Endothelial cell of umbilical vein (primary cell): ENCODE data around the gene PPP6R1. TPM values are rescaled to one million over a fixed set of nuclear protein-coding genes. Genes with fewer than 3 reads are reported as not detected.

Source experiments
- BruUV-seq: library from RNA; stranded (reverse); fragments of 400-500 nt; replicated peaks from 2 replicates; lab custom pipeline; 2021; lab: Mats Ljungman, UMichigan
- CTCF ChIA-PET: fragments of 300-600, 350-600 bp; sonication (Branson Sonifier 250); formaldehyde crosslinking; loops from one replicate; lab custom pipeline; 2021; ENCODE audit warnings: antibody characterized with exemption, inconsistent platforms; lab: Charles Lee
- POLR2A ChIA-PET: fragments of 300-600, 350-600 bp; sonication (Branson Sonifier 250); formaldehyde crosslinking; loops from one replicate; lab custom pipeline; 2021; ENCODE audit warnings: antibody characterized with exemption, inconsistent platforms; lab: Charles Lee
- DNase-seq: peaks from one replicate; pipeline ENCODE4 v3.0.0-alpha.2; 2011; ENCODE audit warnings: low read depth, low spot score
- FAIRE-seq: peaks from 2 replicates; lab custom pipeline; 2011; peaks lifted over from hg19 to GRCh38; lab: Jason Lieb, UNC
- H2AFZ ChIP-seq: 2 replicates; pipeline ENCODE4 v1.6.0; 2012; ENCODE audit warnings: low read depth, low read length, control low read depth, inconsistent platforms
- H3K27ac ChIP-seq: 2 replicates; pipeline ENCODE4 v1.5.1; 2011; ENCODE audit warnings: low read depth, mild to moderate bottlenecking, control low read depth, low read length, moderate library complexity; ENCODE audit not compliant: insufficient read depth
- H3K27me3 ChIP-seq, 2 experiments: 2 replicates each; pipeline versions ENCODE4 v1.6.0 to v1.6.1; 2011; ENCODE audit warnings: low read length in 2 of 2, mixed read lengths in 1 of 2; ENCODE audit not compliant: control insufficient read depth in 2 of 2, insufficient read depth in 2 of 2
- H3K36me3 ChIP-seq, 2 experiments: 2 replicates in 1 of 2; 3 replicates in 1 of 2; pipeline ENCODE4 v1.5.1; 2011; ENCODE audit warnings: low read length in 2 of 2, mild to moderate bottlenecking in 1 of 2, moderate library complexity in 1 of 2; ENCODE audit not compliant: control insufficient read depth in 2 of 2, insufficient read depth in 2 of 2; ENCODE audit errors: extremely low read depth in 1 of 2
- H3K4me1 ChIP-seq: 3 replicates; pipeline ENCODE4 v1.5.1; 2011; ENCODE audit warnings: mild to moderate bottlenecking, low read length; ENCODE audit not compliant: control insufficient read depth, insufficient read depth; ENCODE audit errors: extremely low read depth
- H3K4me2 ChIP-seq: 2 replicates; pipeline ENCODE4 v1.6.1; 2011; ENCODE audit warnings: low read length, control low read depth, mixed read lengths; ENCODE audit not compliant: insufficient read depth
- H3K4me3 ChIP-seq, 3 experiments: fragments of 200-600 bp in 1 of 3; sonication (generic), shearing (Covaris generic) in 1 of 3; replicated peaks in 1 of 3; 2 replicates each; pipeline ENCODE4 v1.5.1; 2011 to 2016; ENCODE audit warnings: control low read depth in 3 of 3, low read length in 3 of 3, mild to moderate bottlenecking in 2 of 3, inconsistent platforms in 1 of 3, low read depth in 1 of 3, moderate library complexity in 1 of 3; ENCODE audit not compliant: insufficient read depth in 1 of 3
- H3K79me2 ChIP-seq: 2 replicates; pipeline ENCODE4 v1.6.0; 2012; ENCODE audit warnings: low read length, inconsistent platforms; ENCODE audit not compliant: control insufficient read depth, insufficient read depth
- H3K9ac ChIP-seq: replicated peaks from 2 replicates; pipeline ENCODE3; 2011; ENCODE audit warnings: low read length, control low read depth; ENCODE audit not compliant: insufficient read depth; ENCODE audit errors: extremely low read depth
- H3K9me1 ChIP-seq: replicated peaks from 3 replicates; pipeline ENCODE4 v1.6.0; 2011; ENCODE audit warnings: mild to moderate bottlenecking, low read length; ENCODE audit not compliant: control insufficient read depth, insufficient read depth; ENCODE audit errors: extremely low read depth
- H3K9me3 ChIP-seq: replicated peaks from 2 replicates; pipeline ENCODE4 v1.5.1; 2012; ENCODE audit warnings: low read length, inconsistent platforms; ENCODE audit not compliant: control insufficient read depth, insufficient read depth
- H4K20me1 ChIP-seq: replicated peaks from 2 replicates; pipeline ENCODE3; 2011; ENCODE audit warnings: mild to moderate bottlenecking, low read length; ENCODE audit not compliant: control insufficient read depth, insufficient read depth; ENCODE audit errors: extremely low read depth
- EZH2 ChIP-seq: IDR thresholded peaks from 2 replicates; pipeline ENCODE4 v1.6.1; 2012; ENCODE audit warnings: borderline replicate concordance, low read depth, mild to moderate bottlenecking, moderate library complexity, low read length, inconsistent platforms; ENCODE audit not compliant: severe bottlenecking
- FOS ChIP-seq: IDR thresholded peaks from 2 replicates; pipeline ENCODE4 v1.6.1; 2011; ENCODE audit warnings: mild to moderate bottlenecking, low read length, moderate library complexity, borderline replicate concordance; ENCODE audit not compliant: insufficient read depth
- GATA2 ChIP-seq: IDR thresholded peaks from 2 replicates; pipeline ENCODE4 v1.7.0; 2011; ENCODE audit warnings: low read depth, mild to moderate bottlenecking, moderate library complexity, mixed read lengths, low read length; ENCODE audit not compliant: insufficient read length, insufficient read depth
- JUN ChIP-seq: IDR thresholded peaks from 2 replicates; pipeline ENCODE4 v1.6.1; 2011; ENCODE audit warnings: borderline replicate concordance, low read depth; ENCODE audit not compliant: insufficient read length, insufficient read depth
- MAX ChIP-seq: IDR thresholded peaks from 2 replicates; pipeline ENCODE4 v1.6.1; 2011; ENCODE audit not compliant: insufficient read depth, insufficient read length
- MYC ChIP-seq: IDR thresholded peaks from one replicate; pipeline ENCODE4 v1.6.1; 2011; ENCODE audit warnings: mild to moderate bottlenecking, low read depth, low read length
- POLR2A ChIP-seq: IDR thresholded peaks from 2 replicates; pipeline ENCODE4 v1.6.1; 2012; ENCODE audit warnings: low read depth, mild to moderate bottlenecking, control low read depth, low read length
- POLR2AphosphoS5 ChIP-seq: IDR thresholded peaks from 2 replicates; pipeline ENCODE4 v1.6.1; 2012; ENCODE audit warnings: low read depth, mild to moderate bottlenecking, control low read depth, low read length, moderate library complexity; ENCODE audit not compliant: insufficient read depth
- dilution Hi-C: fragments of 300-500 bp; cut with MboI; formaldehyde crosslinking; loops from one replicate; pipeline ENCODE4 v1.15.0; 2019; ENCODE audit warnings: low sequenced_read_pairs; ENCODE audit not compliant: extremely low pct_ligation_motif_present
- intact Hi-C: fragments of 100-400 bp; cut with micrococcal nuclease; formaldehyde crosslinking; loops from one replicate; pipeline ENCODE4 v1.10.0; 2022
- polyA plus RNA-seq, 4 experiments: library from polyadenylated mRNA; depleted of rRNA in 3 of 4; stranded (reverse) in 3 of 4; unstranded in 1 of 4; fragments of >200 nt; gene quantifications; 2 replicates each; pipeline versions ENCODE4 v1.2.1 to v1.2.3, GENCODE V29; 2011 to 2012; ENCODE audit warnings: missing spikeins in 1 of 4
- total RNA-seq: library from RNA; stranded (reverse); gene quantifications from 2 replicates; pipeline ENCODE4 v1.2.3, GENCODE V29; 2021
- TF ChIP-seq, protein P1 (sequence below), 2 donors: IDR thresholded peaks; 1 replicate in 1 of 2; 2 replicates in 1 of 2; pipeline ENCODE4 v1.5.1; 2011; ENCODE audit warnings: low read length in 2 of 2, mild to moderate bottlenecking in 2 of 2, moderate library complexity in 2 of 2, control low read depth in 1 of 2, inconsistent platforms in 1 of 2, low read depth in 1 of 2; ENCODE audit not compliant: insufficient read depth in 1 of 2; ENCODE audit errors: extremely low read depth in 1 of 2

Gene PPP6R1
- total and polyA plus RNA-seq, 2 donors (not counting 3 experiments of a cell fraction or from before 2014, with no cell fraction given), result 35.7 to 71.8 TPM

GRCh38 chr19:55186080-55186479 is 72.7 kb downstream of the PPP6R1 start:
- Histone ChIP-seq H3K4me2 (no peak overlapping the region), H3K79me2 (no peaks in the 10 kb centered on the region), H4K20me1 (no peaks in the 10 kb centered on the region), H3K27ac (no peak overlapping the region), H3K36me3 (no peaks in the 10 kb centered on the region), H3K4me1 (peaks cover 5% of the 10 kb centered on the region), H3K4me3 (no peak overlapping the region), H3K9me3 (no peaks in the 10 kb centered on the region), H3K9me1 (no peaks in the 10 kb centered on the region), H2AFZ (no peak overlapping the region), H3K27me3 (peaks cover 0 to 4% of the 10 kb centered on the region in 2 experiments), H3K9ac (no peak overlapping the region)
- dilution Hi-C loops (no loop called here), intact Hi-C loops (no loop called here)
- ChIA-PET CTCF (no interaction called here), POLR2A (no interaction called here)
- no peak for TF ChIP-seq POLR2AphosphoS5
- no peak for TF ChIP-seq JUN
- no peak for TF ChIP-seq FOS
- TF ChIP-seq GATA2, result no peak
- no peak for TF ChIP-seq MAX
- no peak for TF ChIP-seq POLR2A
- no peak for TF ChIP-seq EZH2
- TF ChIP-seq, protein P1, sequence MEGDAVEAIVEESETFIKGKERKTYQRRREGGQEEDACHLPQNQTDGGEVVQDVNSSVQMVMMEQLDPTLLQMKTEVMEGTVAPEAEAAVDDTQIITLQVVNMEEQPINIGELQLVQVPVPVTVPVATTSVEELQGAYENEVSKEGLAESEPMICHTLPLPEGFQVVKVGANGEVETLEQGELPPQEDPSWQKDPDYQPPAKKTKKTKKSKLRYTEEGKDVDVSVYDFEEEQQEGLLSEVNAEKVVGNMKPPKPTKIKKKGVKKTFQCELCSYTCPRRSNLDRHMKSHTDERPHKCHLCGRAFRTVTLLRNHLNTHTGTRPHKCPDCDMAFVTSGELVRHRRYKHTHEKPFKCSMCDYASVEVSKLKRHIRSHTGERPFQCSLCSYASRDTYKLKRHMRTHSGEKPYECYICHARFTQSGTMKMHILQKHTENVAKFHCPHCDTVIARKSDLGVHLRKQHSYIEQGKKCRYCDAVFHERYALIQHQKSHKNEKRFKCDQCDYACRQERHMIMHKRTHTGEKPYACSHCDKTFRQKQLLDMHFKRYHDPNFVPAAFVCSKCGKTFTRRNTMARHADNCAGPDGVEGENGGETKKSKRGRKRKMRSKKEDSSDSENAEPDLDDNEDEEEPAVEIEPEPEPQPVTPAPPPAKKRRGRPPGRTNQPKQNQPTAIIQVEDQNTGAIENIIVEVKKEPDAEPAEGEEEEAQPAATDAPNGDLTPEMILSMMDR (IDR thresholded peaks at IDR 0.05; ENCODE audit: extremely low read depth in 1 of 2, insufficient read depth in 1 of 2, low read depth in 1 of 2, low read length in 2 of 2), result no peak
- no peak for TF ChIP-seq MYC
- DNase-seq (no peak), FAIRE-seq (no peak)
- BruUV-seq, result no TSS peak
